IPS DF 6.9 (cell line): ENCODE measurements around the gene IL18BP.

Experiments used
- DNase-seq: peaks from one replicate; pipeline ENCODE4 v3.0.0-alpha.2; 2013; ENCODE audit warnings: low read depth, low spot score
- H3K27ac ChIP-seq: one replicate; pipeline ENCODE4 v1.5.1; 2013; ENCODE audit warnings: low read length, control low read depth
- H3K27me3 ChIP-seq: 2 replicates; pipeline ENCODE4 v1.6.1; 2013; ENCODE audit warnings: mild to moderate bottlenecking, low read length; ENCODE audit not compliant: control insufficient read depth, insufficient read depth
- H3K36me3 ChIP-seq: 2 replicates; pipeline ENCODE4 v1.6.1; 2013; ENCODE audit warnings: low read length; ENCODE audit not compliant: control insufficient read depth, insufficient read depth
- H3K4me1 ChIP-seq: 2 replicates; pipeline ENCODE4 v1.6.1; 2013; ENCODE audit warnings: low read length; ENCODE audit not compliant: control insufficient read depth, insufficient read depth
- H3K4me3 ChIP-seq: 2 replicates; pipeline ENCODE4 v1.5.1; 2013; ENCODE audit warnings: mild to moderate bottlenecking, low read length
- H3K9me3 ChIP-seq: 2 replicates; pipeline ENCODE4 v1.6.1; 2013; ENCODE audit warnings: low read length, inconsistent platforms; ENCODE audit not compliant: control insufficient read depth, insufficient read depth
- WGBS: extraction: QIAGEN DNeasy Blood & Tissue Kit; methylation state at CpG from one replicate; pipeline ENCODE4 v1.1.7; 2013; ENCODE audit warnings: mixed read lengths, missing lambda C conversion rate; ENCODE audit not compliant: insufficient read length, insufficient coverage; 5-methylcytosine and 5-hydroxymethylcytosine counted together

The IL18BP gene

GRCh38 chr11:72012091-72012630, 13.5 kb downstream of the IL18BP start:
- Histone ChIP-seq H3K27ac (no peak overlapping the region), H3K4me3 (no peak overlapping the region), H3K27me3 (no peaks in the 10 kb centered on the region), H3K36me3 (peaks cover 48% of the 10 kb centered on the region), H3K9me3 (no peaks in the 10 kb centered on the region), H3K4me1 (no peaks in the 10 kb centered on the region)
- DNase-seq: no peak
- no CpG with 5 or more reads among the region's 5 CpGs for WGBS

- Histone ChIP-seq H3K27me3 (no peaks in the 10 kb centered on the region), H3K9me3 (no peaks in the 10 kb centered on the region), H3K36me3 (peaks cover 51% of the 10 kb centered on the region), H3K27ac (no peak overlapping the region), H3K4me3 (no peak overlapping the region), H3K4me1 (no peaks in the 10 kb centered on the region)
- no peak for DNase-seq
- WGBS: no CpG with 5 or more reads among the region's 33 CpGs
These were observed 14.4 kb downstream of the IL18BP start for GRCh38 chr11:72012897-72013721.

GRCh38 chr11:72013765-72014711, 15.3 kb downstream of the IL18BP start:
- no peak overlapping the region for H3K27ac ChIP-seq
- no peaks in the 10 kb centered on the region for H3K4me1 ChIP-seq
- peaks cover 54% of the 10 kb centered on the region for H3K36me3 ChIP-seq
- no peak for DNase-seq
- H3K27me3 ChIP-seq: no peaks in the 10 kb centered on the region
- WGBS: no CpG with 5 or more reads among the region's 38 CpGs
- H3K4me3 ChIP-seq: no peak overlapping the region
- no peaks in the 10 kb centered on the region for H3K9me3 ChIP-seq

GRCh38 chr11:72014761-72015320, 16.1 kb downstream of the IL18BP start:
- Histone ChIP-seq H3K27me3 (no peaks in the 10 kb centered on the region), H3K27ac (no peak overlapping the region), H3K9me3 (no peaks in the 10 kb centered on the region), H3K4me1 (no peaks in the 10 kb centered on the region), H3K4me3 (no peak overlapping the region), H3K36me3 (peaks cover 61% of the 10 kb centered on the region)
- WGBS: no CpG with 5 or more reads among the region's 16 CpGs
- no peak for DNase-seq

- H3K4me1 ChIP-seq: no peaks in the 10 kb centered on the region
- H3K36me3 ChIP-seq: peaks cover 65% of the 10 kb centered on the region
- no CpG with 5 or more reads among the region's 10 CpGs for WGBS
- H3K9me3 ChIP-seq: no peaks in the 10 kb centered on the region
- H3K27ac ChIP-seq: no peak overlapping the region
- H3K4me3 ChIP-seq: no peak overlapping the region
- H3K27me3 ChIP-seq: no peaks in the 10 kb centered on the region
- DNase-seq: no peak
These were observed 16.9 kb downstream of the IL18BP start for GRCh38 chr11:72015511-72016061.

GRCh38 chr11:72018171-72018570, 19.5 kb downstream of the IL18BP start:
- Histone ChIP-seq H3K4me3 (no peak overlapping the region), H3K27ac (no peak overlapping the region), H3K4me1 (no peaks in the 10 kb centered on the region), H3K36me3 (peaks cover 68% of the 10 kb centered on the region), H3K9me3 (no peaks in the 10 kb centered on the region), H3K27me3 (no peaks in the 10 kb centered on the region)
- no peak for DNase-seq
- WGBS: no CpG with 5 or more reads among the region's 9 CpGs

GRCh38 chr11:72023335-72023734, 24.6 kb downstream of the IL18BP start:
- Histone ChIP-seq H3K4me3 (no peak overlapping the region), H3K27ac (no peak overlapping the region), H3K27me3 (no peaks in the 10 kb centered on the region), H3K9me3 (no peaks in the 10 kb centered on the region), H3K36me3 (peaks cover 37% of the 10 kb centered on the region; the same call in 1 of the 2 replicates), H3K4me1 (no peaks in the 10 kb centered on the region)
- DNase-seq: no peak
- no CpG with 5 or more reads among the region's 4 CpGs for WGBS

- no peaks in the 10 kb centered on the region; the same call in 1 of the 2 replicates for H3K27me3 ChIP-seq
- WGBS: no CpG with 5 or more reads among the region's 5 CpGs
- peaks cover 35% of the 10 kb centered on the region; the same call in 1 of the 2 replicates for H3K36me3 ChIP-seq
- no peak overlapping the region for H3K4me3 ChIP-seq
- H3K9me3 ChIP-seq: no peaks in the 10 kb centered on the region
- H3K27ac ChIP-seq: no peak overlapping the region
- DNase-seq: no peak
- H3K4me1 ChIP-seq: no peaks in the 10 kb centered on the region
These were observed 25.5 kb downstream of the IL18BP start for GRCh38 chr11:72024069-72024754.

- Histone ChIP-seq H3K4me3 (no peak overlapping the region), H3K27ac (no peak overlapping the region), H3K9me3 (no peaks in the 10 kb centered on the region), H3K36me3 (peaks cover 23% of the 10 kb centered on the region; the same call in 1 of the 2 replicates), H3K4me1 (no peaks in the 10 kb centered on the region), H3K27me3 (no peaks in the 10 kb centered on the region; the same call in 1 of the 2 replicates)
- DNase-seq: no peak
- WGBS: no CpG with 5 or more reads among the region's 1 CpG
These were observed 27.4 kb downstream of the IL18BP start for GRCh38 chr11:72026090-72026489.
